Umbilical cord (tissue), 2 donors: ENCODE data around the gene FOXO6. TPM values are rescaled to one million over a fixed set of nuclear protein-coding genes. Genes with fewer than 3 reads are reported as not detected.

Experiments
- DNase-seq: peaks from one replicate; pipeline ENCODE4 v3.0.0-alpha.2; 2015; ENCODE audit warnings: low spot score
- total RNA-seq: library from RNA; depleted of rRNA; stranded (reverse); fragments of >200 nt; gene quantifications from one replicate; pipeline ENCODE4 v1.2.3, GENCODE V29; 2014; ENCODE audit warnings: low replicate concordance; ENCODE audit not compliant: insufficient read depth

Gene FOXO6
- total RNA-seq, 1 donor from 2014 or later, result 0.24 TPM

GRCh38 chr1:41365772-41366454 is 4.7 kb downstream of the FOXO6 start:
- DNase-seq, result peak; percentile 56

GRCh38 chr1:41366455-41367287 is 5.4 kb downstream of the FOXO6 start:
- DNase-seq, result peak; percentile 69

- DNase-seq, result no peak
These were observed 6.0 kb downstream of the FOXO6 start for GRCh38 chr1:41367288-41367642.

GRCh38 chr1:41368366-41368765 is 7.1 kb downstream of the FOXO6 start:
- DNase-seq, result no peak

- no peak for DNase-seq
These were observed 7.6 kb downstream of the FOXO6 start for GRCh38 chr1:41368801-41369200.

GRCh38 chr1:41369531-41369930 is 8.3 kb downstream of the FOXO6 start:
- no peak for DNase-seq

GRCh38 chr1:41370225-41370624 is 9.0 kb downstream of the FOXO6 start:
- no peak for DNase-seq

- DNase-seq, result no peak
These were observed 9.7 kb downstream of the FOXO6 start for GRCh38 chr1:41370756-41371420.

GRCh38 chr1:41371630-41372599 is 10.7 kb downstream of the FOXO6 start:
- DNase-seq, result peak; percentile 69

- no peak for DNase-seq
These were observed 11.4 kb downstream of the FOXO6 start for GRCh38 chr1:41372600-41372993.

- DNase-seq, result no peak
These were observed 12.1 kb downstream of the FOXO6 start for GRCh38 chr1:41373373-41373772.

GRCh38 chr1:41374711-41375110 is 13.5 kb downstream of the FOXO6 start:
- no peak for DNase-seq

GRCh38 chr1:41377397-41377796 is 16.2 kb downstream of the FOXO6 start:
- DNase-seq, result no peak

- DNase-seq, result no peak
These were observed 17.0 kb downstream of the FOXO6 start for GRCh38 chr1:41378222-41378621.

GRCh38 chr1:41378999-41379737 is 17.9 kb downstream of the FOXO6 start:
- no peak for DNase-seq

GRCh38 chr1:41379738-41380130 is 18.5 kb downstream of the FOXO6 start:
- DNase-seq, result no peak

GRCh38 chr1:41380195-41380594 is 19.0 kb downstream of the FOXO6 start:
- no peak for DNase-seq

- DNase-seq, result peak; percentile 73
These were observed 19.9 kb downstream of the FOXO6 start for GRCh38 chr1:41380979-41381691.

GRCh38 chr1:41381692-41382479 is 20.7 kb downstream of the FOXO6 start:
- no peak for DNase-seq
